ENCODE results near the gene PRDM5. TPM values are rescaled to one million over a fixed set of nuclear protein-coding genes. Genes with fewer than 3 reads are reported as not detected.
A peak's percentile ranks its signal among the peaks of the same experiment; 100 is the strongest.

Gene PRDM5
- total RNA-seq, 1 experiment from 2014 or later: 7.1 TPM

- Histone ChIP-seq H3K4me1 (ENCODE audit: insufficient read depth, low read length, poor library complexity, severe bottlenecking) (no peaks in the 10 kb centered on the region), H3K36me3 (ENCODE audit: insufficient read depth, low read length, poor library complexity, severe bottlenecking) (no peaks in the 10 kb centered on the region), H3K27ac (ENCODE audit: low read depth, low read length, poor library complexity, severe bottlenecking) (no peak overlapping the region), H3K27me3 (replicated peaks; ENCODE audit: insufficient read depth, low read depth, low read length, poor library complexity) (no peaks in the 10 kb centered on the region), H3K4me3 (ENCODE audit: low read depth, low read length, poor library complexity, severe bottlenecking) (no peak overlapping the region), H3K9me3 (ENCODE audit: low read depth, low read length, poor library complexity, severe bottlenecking) (no peaks in the 10 kb centered on the region)
- no peak for TF ChIP-seq CTCF (conservative IDR thresholded peaks at IDR 0.05; ENCODE audit: low read depth, low read length)
- no peak for TF ChIP-seq EZH2 (IDR thresholded peaks at IDR 0.05; ENCODE audit: borderline replicate concordance, low read depth, low read length, poor library complexity, severe bottlenecking)
- DNase-seq (ENCODE audit: low spot score): peak; percentile 18
- BruUV-seq (replicated peaks): no TSS peak
- CTCF ChIA-PET: no interaction called here
- POLR2A ChIA-PET (ENCODE audit: low non-redundant PET): no interaction called here
- intact Hi-C loops (cut with micrococcal nuclease; ENCODE audit: unreplicated experiment): no loop called here
Measured at GRCh38 chr4:120723986-120724385, 198.5 kb downstream of the PRDM5 start.

GRCh38 chr4:120723105-120723504 is 199.4 kb downstream of the PRDM5 start:
- no peaks in the 10 kb centered on the region for H3K36me3 ChIP-seq (ENCODE audit: insufficient read depth, low read length, poor library complexity, severe bottlenecking)
- BruUV-seq (replicated peaks): no TSS peak
- H3K9me3 ChIP-seq (ENCODE audit: low read depth, low read length, poor library complexity, severe bottlenecking): no peaks in the 10 kb centered on the region
- no peaks in the 10 kb centered on the region for H3K4me1 ChIP-seq (ENCODE audit: insufficient read depth, low read length, poor library complexity, severe bottlenecking)
- intact Hi-C loops (cut with micrococcal nuclease; ENCODE audit: unreplicated experiment): no loop called here
- H3K27ac ChIP-seq (ENCODE audit: low read depth, low read length, poor library complexity, severe bottlenecking): no peak overlapping the region
- no peak overlapping the region for H3K4me3 ChIP-seq (ENCODE audit: low read depth, low read length, poor library complexity, severe bottlenecking)
- CTCF ChIA-PET: no interaction called here
- POLR2A ChIA-PET (ENCODE audit: low non-redundant PET): no interaction called here
- TF ChIP-seq CTCF (conservative IDR thresholded peaks at IDR 0.05; ENCODE audit: low read depth, low read length) (no peak), EZH2 (IDR thresholded peaks at IDR 0.05; ENCODE audit: borderline replicate concordance, low read depth, low read length, poor library complexity, severe bottlenecking) (no peak)
- H3K27me3 ChIP-seq (replicated peaks; ENCODE audit: insufficient read depth, low read depth, low read length, poor library complexity): no peaks in the 10 kb centered on the region
- no peak for DNase-seq (ENCODE audit: low spot score)

GRCh38 chr4:120722655-120723054 is 199.9 kb downstream of the PRDM5 start:
- intact Hi-C loops (cut with micrococcal nuclease; ENCODE audit: unreplicated experiment): no loop called here
- H3K9me3 ChIP-seq (ENCODE audit: low read depth, low read length, poor library complexity, severe bottlenecking): no peaks in the 10 kb centered on the region
- no peak overlapping the region for H3K4me3 ChIP-seq (ENCODE audit: low read depth, low read length, poor library complexity, severe bottlenecking)
- TF ChIP-seq CTCF (conservative IDR thresholded peaks at IDR 0.05; ENCODE audit: low read depth, low read length): no peak
- TF ChIP-seq EZH2 (IDR thresholded peaks at IDR 0.05; ENCODE audit: borderline replicate concordance, low read depth, low read length, poor library complexity, severe bottlenecking): no peak
- no peaks in the 10 kb centered on the region for H3K36me3 ChIP-seq (ENCODE audit: insufficient read depth, low read length, poor library complexity, severe bottlenecking)
- BruUV-seq (replicated peaks): no TSS peak
- no peak overlapping the region for H3K27ac ChIP-seq (ENCODE audit: low read depth, low read length, poor library complexity, severe bottlenecking)
- no peak for DNase-seq (ENCODE audit: low spot score)
- H3K4me1 ChIP-seq (ENCODE audit: insufficient read depth, low read length, poor library complexity, severe bottlenecking): no peaks in the 10 kb centered on the region
- ChIA-PET CTCF (no interaction called here), POLR2A (ENCODE audit: low non-redundant PET) (no interaction called here)
- H3K27me3 ChIP-seq (replicated peaks; ENCODE audit: insufficient read depth, low read depth, low read length, poor library complexity): no peaks in the 10 kb centered on the region

All from A673 (cell line).